Mesothelial cell of epicardium (in vitro differentiated cells): ENCODE data around the gene GALNTL6. TPM values are rescaled to one million over a fixed set of nuclear protein-coding genes. Genes with fewer than 3 reads are reported as not detected.

ENCODE experiments used
- DNase-seq, 2 experiments: peaks; one replicate each; pipeline ENCODE4 v3.0.0; 2021; ENCODE audit warnings: low spot score in 2 of 2; ENCODE audit not compliant: unreplicated experiment in 2 of 2
- H3K27ac Mint-ChIP-seq: 2 replicates; pipeline ENCODE4 v1.8.0; 2021; ENCODE audit warnings: mixed read lengths
- H3K27me3 Mint-ChIP-seq: 2 replicates; pipeline ENCODE4 v1.8.0; 2021; ENCODE audit warnings: low read depth, mixed read lengths
- H3K36me3 Mint-ChIP-seq: 2 replicates; pipeline ENCODE4 v1.8.0; 2021; ENCODE audit warnings: mixed read lengths
- H3K4me1 Mint-ChIP-seq: 2 replicates; pipeline ENCODE4 v1.8.0; 2021; ENCODE audit warnings: mixed read lengths
- H3K4me3 Mint-ChIP-seq: 2 replicates; pipeline ENCODE4 v1.8.0; 2021; ENCODE audit warnings: mild to moderate bottlenecking, moderate library complexity, mixed read lengths
- H3K9me3 Mint-ChIP-seq: 2 replicates; pipeline ENCODE4 v1.8.0; 2021; ENCODE audit warnings: mixed read lengths
- CTCF ChIP-seq: fragments of 200-600 bp; sonication (generic); IDR thresholded peaks from one replicate; pipeline ENCODE4 v1.5.0; 2021; ENCODE audit warnings: antibody characterized with exemption; ENCODE audit not compliant: unreplicated experiment
- total RNA-seq: library from RNA; stranded (reverse); gene quantifications from 3 replicates; pipeline ENCODE4 v1.2.1, GENCODE V29; 2021

GALNTL6 gene
- total RNA-seq, 1 donor from 2014 or later = 1.3 TPM

- Mint-ChIP-seq H3K36me3 (no peaks in the 10 kb centered on the region), H3K4me3 (no peak overlapping the region), H3K4me1 (no peaks in the 10 kb centered on the region), H3K9me3 (no peaks in the 10 kb centered on the region), H3K27ac (no peak overlapping the region), H3K27me3 (no peaks in the 10 kb centered on the region)
- TF ChIP-seq CTCF = no peak
- DNase-seq = no peak
Observed at GRCh38 chr4:172083272-172083671, 270.1 kb downstream of the GALNTL6 start.

GRCh38 chr4:172088556-172088955 is 275.4 kb downstream of the GALNTL6 start:
- no peak overlapping the region for H3K27ac Mint-ChIP-seq
- H3K36me3 Mint-ChIP-seq = no peaks in the 10 kb centered on the region
- H3K9me3 Mint-ChIP-seq = peaks cover 7% of the 10 kb centered on the region
- H3K27me3 Mint-ChIP-seq = no peaks in the 10 kb centered on the region
- peaks cover 9% of the 10 kb centered on the region for H3K4me1 Mint-ChIP-seq
- DNase-seq = no peak
- no peak for TF ChIP-seq CTCF
- no peak overlapping the region for H3K4me3 Mint-ChIP-seq

- Mint-ChIP-seq H3K9me3 (peaks cover 7% of the 10 kb centered on the region), H3K4me3 (no peak overlapping the region), H3K27ac (no peak overlapping the region), H3K4me1 (no peaks in the 10 kb centered on the region), H3K27me3 (no peaks in the 10 kb centered on the region), H3K36me3 (no peaks in the 10 kb centered on the region)
- no peak for TF ChIP-seq CTCF
- DNase-seq = no peak
Observed at GRCh38 chr4:172095161-172095560, 282.0 kb downstream of the GALNTL6 start.

- Mint-ChIP-seq H3K4me3 (no peak overlapping the region), H3K9me3 (no peaks in the 10 kb centered on the region), H3K27ac (no peak overlapping the region), H3K27me3 (no peaks in the 10 kb centered on the region), H3K4me1 (no peaks in the 10 kb centered on the region), H3K36me3 (no peaks in the 10 kb centered on the region)
- TF ChIP-seq CTCF = no peak
- no peak for DNase-seq
Observed at GRCh38 chr4:172096786-172097185, 283.6 kb downstream of the GALNTL6 start.

GRCh38 chr4:172099376-172099775 is 286.2 kb downstream of the GALNTL6 start:
- Mint-ChIP-seq H3K4me1 (no peaks in the 10 kb centered on the region), H3K27me3 (no peaks in the 10 kb centered on the region), H3K9me3 (no peaks in the 10 kb centered on the region), H3K4me3 (no peak overlapping the region), H3K36me3 (no peaks in the 10 kb centered on the region), H3K27ac (no peak overlapping the region)
- no peak for TF ChIP-seq CTCF
- DNase-seq = no peak

GRCh38 chr4:172103456-172103855 is 290.3 kb downstream of the GALNTL6 start:
- H3K9me3 Mint-ChIP-seq = peaks cover 2% of the 10 kb centered on the region
- no peaks in the 10 kb centered on the region for H3K27me3 Mint-ChIP-seq
- H3K4me1 Mint-ChIP-seq = no peaks in the 10 kb centered on the region
- H3K27ac Mint-ChIP-seq = no peak overlapping the region
- no peak for DNase-seq
- no peaks in the 10 kb centered on the region for H3K36me3 Mint-ChIP-seq
- H3K4me3 Mint-ChIP-seq = no peak overlapping the region
- TF ChIP-seq CTCF = no peak
